ENCODE results near the gene DMD. TPM values are rescaled to one million over a fixed set of nuclear protein-coding genes. Genes with fewer than 3 reads are reported as not detected.

Gene DMD
- total and polyA plus RNA-seq, 2 donors (not counting 1 experiment from before 2014, with no cell fraction given): 5.1 to 7.2 TPM

DNA sequence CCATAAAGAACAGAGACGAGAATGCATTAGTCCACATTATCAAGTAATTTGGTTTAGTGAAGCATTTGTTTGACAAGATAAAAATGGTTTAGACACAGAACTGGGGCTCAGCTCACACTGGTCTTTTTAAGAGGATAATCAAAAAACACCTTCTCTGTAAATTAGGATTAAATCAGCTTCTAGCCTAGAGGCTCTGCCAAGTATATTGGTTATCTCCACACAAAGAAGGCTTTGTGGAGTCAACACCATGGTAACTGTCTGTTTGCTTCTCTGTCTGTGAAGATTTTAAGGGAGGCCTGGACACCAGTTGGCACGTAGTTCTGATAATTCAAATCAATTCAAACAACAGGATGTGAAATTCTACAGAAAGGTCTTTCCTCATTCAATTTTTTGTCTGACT is 687.0 kb downstream of the DMD start:
- H3K4me2 ChIP-seq (ENCODE audit: extremely low read depth, insufficient read depth, low read length): no peak overlapping the region
- no peaks in the 10 kb centered on the region for H3K36me3 ChIP-seq (ENCODE audit: control insufficient read depth, insufficient read depth, low read length)
- no peaks in the 10 kb centered on the region for H3K4me1 ChIP-seq (ENCODE audit: control insufficient read depth, extremely low read depth, insufficient read depth, low read length)
- H3K4me3 ChIP-seq (replicated peaks in 1 of 4; ENCODE audit: control extremely low read depth in 1 of 4, insufficient read depth in 1 of 4, low read depth in 3 of 4, low read length in 4 of 4): no peak overlapping the region
- no peaks in the 10 kb centered on the region for H3K79me2 ChIP-seq (ENCODE audit: control insufficient read depth, insufficient read depth, low read length)
- no peaks in the 10 kb centered on the region for H4K20me1 ChIP-seq (ENCODE audit: control insufficient read depth, extremely low read depth, insufficient read depth, low read length)
- no peak overlapping the region for H3K9ac ChIP-seq (ENCODE audit: insufficient read depth, low read length)
- H3K27me3 ChIP-seq (ENCODE audit: control insufficient read depth, insufficient read depth, low read length): no peaks in the 10 kb centered on the region
- no peak overlapping the region for H3K27ac ChIP-seq (ENCODE audit: insufficient read depth, low read length)
- H2AFZ ChIP-seq (ENCODE audit: low read length): no peak overlapping the region
- TF ChIP-seq EZH2 (IDR thresholded peaks at IDR 0.05; ENCODE audit: low read length, missing control alignments): no peak
- TF ChIP-seq, protein P1, sequence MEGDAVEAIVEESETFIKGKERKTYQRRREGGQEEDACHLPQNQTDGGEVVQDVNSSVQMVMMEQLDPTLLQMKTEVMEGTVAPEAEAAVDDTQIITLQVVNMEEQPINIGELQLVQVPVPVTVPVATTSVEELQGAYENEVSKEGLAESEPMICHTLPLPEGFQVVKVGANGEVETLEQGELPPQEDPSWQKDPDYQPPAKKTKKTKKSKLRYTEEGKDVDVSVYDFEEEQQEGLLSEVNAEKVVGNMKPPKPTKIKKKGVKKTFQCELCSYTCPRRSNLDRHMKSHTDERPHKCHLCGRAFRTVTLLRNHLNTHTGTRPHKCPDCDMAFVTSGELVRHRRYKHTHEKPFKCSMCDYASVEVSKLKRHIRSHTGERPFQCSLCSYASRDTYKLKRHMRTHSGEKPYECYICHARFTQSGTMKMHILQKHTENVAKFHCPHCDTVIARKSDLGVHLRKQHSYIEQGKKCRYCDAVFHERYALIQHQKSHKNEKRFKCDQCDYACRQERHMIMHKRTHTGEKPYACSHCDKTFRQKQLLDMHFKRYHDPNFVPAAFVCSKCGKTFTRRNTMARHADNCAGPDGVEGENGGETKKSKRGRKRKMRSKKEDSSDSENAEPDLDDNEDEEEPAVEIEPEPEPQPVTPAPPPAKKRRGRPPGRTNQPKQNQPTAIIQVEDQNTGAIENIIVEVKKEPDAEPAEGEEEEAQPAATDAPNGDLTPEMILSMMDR (conservative IDR thresholded peaks at IDR 0.05 in 1 of 2, IDR thresholded peaks at IDR 0.05 in 1 of 2; ENCODE audit: low read depth in 1 of 2, low read length in 2 of 2): no peak
- no peak for DNase-seq (ENCODE audit: low read depth in 2 of 2)
- no peaks in the 10 kb centered on the region for H3K9me3 ChIP-seq (ENCODE audit: control insufficient read depth, insufficient read depth, low read depth, low read length)

DNA sequence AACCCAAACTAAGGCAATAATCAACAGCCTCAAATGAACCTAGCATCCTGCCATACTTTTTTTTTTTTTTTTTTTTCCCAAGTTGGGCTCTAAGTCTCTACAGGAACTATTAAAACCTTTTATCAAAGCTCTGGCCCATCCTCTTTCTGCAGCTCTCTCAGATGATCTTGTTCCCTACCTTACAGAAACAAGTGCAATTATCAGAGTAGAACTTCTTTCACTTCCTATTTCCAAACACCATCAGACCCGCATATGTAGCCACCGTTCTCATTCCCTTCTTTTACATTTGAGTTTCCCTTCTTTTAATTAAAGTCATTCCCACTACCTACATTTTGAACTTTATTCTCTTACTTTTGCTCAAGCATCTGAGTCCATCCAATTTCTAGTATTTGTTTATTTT is 690.6 kb downstream of the DMD start:
- Histone ChIP-seq H2AFZ (ENCODE audit: low read length) (no peak overlapping the region), H3K9ac (ENCODE audit: insufficient read depth, low read length) (no peak overlapping the region), H3K4me3 (replicated peaks in 1 of 4; ENCODE audit: control extremely low read depth in 1 of 4, insufficient read depth in 1 of 4, low read depth in 3 of 4, low read length in 4 of 4) (no peak overlapping the region), H3K27me3 (ENCODE audit: control insufficient read depth, insufficient read depth, low read length) (no peaks in the 10 kb centered on the region), H3K4me2 (ENCODE audit: extremely low read depth, insufficient read depth, low read length) (no peak overlapping the region), H3K27ac (ENCODE audit: insufficient read depth, low read length) (no peak overlapping the region), H4K20me1 (ENCODE audit: control insufficient read depth, extremely low read depth, insufficient read depth, low read length) (no peaks in the 10 kb centered on the region), H3K9me3 (ENCODE audit: control insufficient read depth, insufficient read depth, low read depth, low read length) (no peaks in the 10 kb centered on the region), H3K79me2 (ENCODE audit: control insufficient read depth, insufficient read depth, low read length) (no peaks in the 10 kb centered on the region), H3K4me1 (ENCODE audit: control insufficient read depth, extremely low read depth, insufficient read depth, low read length) (no peaks in the 10 kb centered on the region), H3K36me3 (ENCODE audit: control insufficient read depth, insufficient read depth, low read length) (no peaks in the 10 kb centered on the region)
- no peak for DNase-seq (ENCODE audit: low read depth in 2 of 2)
- TF ChIP-seq EZH2 (IDR thresholded peaks at IDR 0.05; ENCODE audit: low read length, missing control alignments): no peak
- TF ChIP-seq, protein P1 (conservative IDR thresholded peaks at IDR 0.05 in 1 of 2, IDR thresholded peaks at IDR 0.05 in 1 of 2; ENCODE audit: low read depth in 1 of 2, low read length in 2 of 2): no peak

DNA sequence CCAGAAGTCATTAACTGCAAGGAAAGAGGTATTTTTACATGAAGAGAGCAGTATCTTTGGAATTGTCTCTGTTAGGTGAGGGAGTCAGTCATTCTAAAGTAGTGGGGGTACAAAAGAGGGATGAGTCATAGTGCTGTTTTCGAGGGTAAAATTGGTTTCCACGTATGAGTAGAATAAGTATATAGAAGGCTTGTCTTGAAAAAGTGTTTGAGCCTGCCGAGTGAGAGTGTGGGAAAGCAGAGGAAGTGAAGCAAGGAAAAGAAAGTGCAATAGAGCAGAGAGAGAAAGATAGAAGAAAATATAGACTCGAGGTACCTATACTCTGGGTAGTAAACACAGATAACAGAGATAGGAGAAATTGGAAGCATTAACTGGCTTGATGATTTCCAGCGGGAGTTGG is 696.4 kb downstream of the DMD start:
- no peaks in the 10 kb centered on the region for H3K4me1 ChIP-seq (ENCODE audit: control insufficient read depth, extremely low read depth, insufficient read depth, low read length)
- no peak overlapping the region for H3K9ac ChIP-seq (ENCODE audit: insufficient read depth, low read length)
- no peak for DNase-seq (ENCODE audit: low read depth in 2 of 2)
- no peaks in the 10 kb centered on the region for H3K36me3 ChIP-seq (ENCODE audit: control insufficient read depth, insufficient read depth, low read length)
- H3K79me2 ChIP-seq (ENCODE audit: control insufficient read depth, insufficient read depth, low read length): no peaks in the 10 kb centered on the region
- no peaks in the 10 kb centered on the region for H4K20me1 ChIP-seq (ENCODE audit: control insufficient read depth, extremely low read depth, insufficient read depth, low read length)
- no peaks in the 10 kb centered on the region for H3K27me3 ChIP-seq (ENCODE audit: control insufficient read depth, insufficient read depth, low read length)
- no peak overlapping the region for H3K4me2 ChIP-seq (ENCODE audit: extremely low read depth, insufficient read depth, low read length)
- H3K9me3 ChIP-seq (ENCODE audit: control insufficient read depth, insufficient read depth, low read depth, low read length): no peaks in the 10 kb centered on the region
- no peak overlapping the region for H3K27ac ChIP-seq (ENCODE audit: insufficient read depth, low read length)
- H2AFZ ChIP-seq (ENCODE audit: low read length): no peak overlapping the region
- no peak for TF ChIP-seq EZH2 (IDR thresholded peaks at IDR 0.05; ENCODE audit: low read length, missing control alignments)
- TF ChIP-seq, protein P1 (conservative IDR thresholded peaks at IDR 0.05 in 1 of 2, IDR thresholded peaks at IDR 0.05 in 1 of 2; ENCODE audit: low read depth in 1 of 2, low read length in 2 of 2): no peak
- H3K4me3 ChIP-seq (replicated peaks in 1 of 4; ENCODE audit: control extremely low read depth in 1 of 4, insufficient read depth in 1 of 4, low read depth in 3 of 4, low read length in 4 of 4): no peak overlapping the region
